Gastroesophageal sphincter (tissue), 4 donors: ENCODE results near the gene CELSR3. TPM values are rescaled to one million over a fixed set of nuclear protein-coding genes. Genes with fewer than 3 reads are reported as not detected.

Source experiments
- ATAC-seq: fragments of 150-250 bp; one replicate; pipeline ENCODE4 v1.9.1; 2016; ENCODE audit warnings: mild to moderate bottlenecking, moderate library complexity
- H3K27ac ChIP-seq, 4 donors: fragments of 200-600 bp; sonication (generic) in 3 of 4; 1 replicate in 3 of 4; 2 replicates in 1 of 4; pipeline ENCODE4 v1.5.1; 2016 to 2019
- H3K27me3 ChIP-seq: fragments of 200-600 bp; sonication (generic); one replicate; pipeline ENCODE4 v1.5.1; 2019
- H3K36me3 ChIP-seq, 2 donors: fragments of 200-600 bp; sonication (generic); one replicate each; pipeline ENCODE4 v1.5.1; 2019; ENCODE audit warnings: control low read depth in 1 of 2
- H3K4me1 ChIP-seq, 3 donors: fragments of 200-600 bp; sonication (generic); 1 replicate in 2 of 3; 2 replicates in 1 of 3; pipeline ENCODE4 v1.5.1; 2016 to 2019; ENCODE audit warnings: control low read depth in 2 of 3
- H3K4me3 ChIP-seq, 2 donors: fragments of 200-600 bp; sonication (generic); one replicate each; pipeline ENCODE4 v1.5.1; 2019; ENCODE audit warnings: mild to moderate bottlenecking in 1 of 2, moderate library complexity in 1 of 2
- H3K9me3 ChIP-seq, 3 donors: fragments of 200-600 bp; sonication (generic); one replicate each; pipeline ENCODE4 v1.5.1; 2017 to 2019; ENCODE audit warnings: control low read depth in 2 of 3
- CTCF ChIP-seq, 4 experiments: fragments of 200-600 bp in 2 of 4; fragments of 450-650 bp in 2 of 4; sonication (generic) in 1 of 4; IDR thresholded peaks; one replicate each; pipeline ENCODE4 v1.5.1; 2017 to 2019; ENCODE audit warnings: antibody characterized with exemption in 4 of 4, mild to moderate bottlenecking in 2 of 4, moderate library complexity in 2 of 4
- EP300 ChIP-seq: sonication (generic); formaldehyde crosslinking; IDR thresholded peaks from one replicate; pipeline ENCODE4 v1.6.1; 2017; ENCODE audit warnings: antibody characterized with exemption, mild to moderate bottlenecking
- POLR2A ChIP-seq, 2 donors: fragments of 450-650 bp; IDR thresholded peaks; one replicate each; pipeline ENCODE4 v1.6.1; 2017; ENCODE audit warnings: antibody characterized with exemption in 2 of 2, mild to moderate bottlenecking in 2 of 2, moderate library complexity in 1 of 2
- POLR2AphosphoS5 ChIP-seq: sonication (generic); formaldehyde crosslinking; IDR thresholded peaks from one replicate; pipeline ENCODE4 v1.6.1; 2017; ENCODE audit warnings: antibody characterized with exemption
- WGBS, 2 donors: methylation state at CpG; one replicate each; pipeline ENCODE4 v1.1.5; 2018; ENCODE audit warnings: low coverage in 1 of 2; 5-methylcytosine and 5-hydroxymethylcytosine counted together
- total RNA-seq, 4 donors: library from RNA; depleted of rRNA; stranded (reverse); fragments of >200 nt; gene quantifications; one replicate each; pipeline ENCODE4 v1.1.0, GENCODE V29; 2016

The CELSR3 gene
- total RNA-seq, 4 donors from 2014 or later = 0.40 to 1.0 (median 0.66) TPM

GRCh38 chr3:48674505-48674904 is 11.8 kb upstream of the CELSR3 start:
- no CpG with 5 or more reads among the region's 9 CpGs for WGBS, 2 donors
- H3K4me1 ChIP-seq = no peaks in the 10 kb centered on the region
- H3K4me3 ChIP-seq = no peak overlapping the region
- TF ChIP-seq POLR2AphosphoS5 = no peak
- TF ChIP-seq CTCF (IDR thresholded peaks at IDR 0.05) = no peak
- TF ChIP-seq POLR2A (IDR thresholded peaks at IDR 0.05) = no peak
- no peak for TF ChIP-seq EP300
- no peaks in the 10 kb centered on the region for H3K27me3 ChIP-seq
- no peaks in the 10 kb centered on the region for H3K9me3 ChIP-seq
- H3K27ac ChIP-seq = no peak overlapping the region
- peaks cover 0 to 66% of the 10 kb centered on the region in 2 donors for H3K36me3 ChIP-seq
- ATAC-seq = no peak

DNA sequence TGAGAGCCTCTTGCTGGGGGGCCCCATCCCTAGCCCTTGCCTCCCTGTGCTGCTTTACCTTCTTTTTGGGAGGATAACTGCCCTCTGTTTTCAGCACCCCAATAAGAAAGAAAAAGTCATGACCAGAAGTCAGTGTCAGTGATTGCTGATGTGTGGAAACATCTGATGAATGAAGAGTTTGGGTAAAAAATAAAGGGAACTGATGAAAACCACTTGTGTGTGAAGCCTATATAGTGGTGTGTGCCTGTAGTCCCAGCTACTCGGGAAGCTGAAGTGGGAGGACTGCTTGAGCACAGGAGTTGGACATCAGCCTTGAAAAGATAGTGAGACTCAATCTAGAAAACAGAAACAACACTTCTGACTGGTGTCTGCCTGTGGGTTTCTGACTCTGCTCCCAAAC is 9.8 kb upstream of the CELSR3 start:
- no peak for ATAC-seq
- Histone ChIP-seq H3K9me3 (no peaks in the 10 kb centered on the region), H3K27ac (no peak overlapping the region), H3K4me3 (no peak overlapping the region), H3K27me3 (no peaks in the 10 kb centered on the region), H3K4me1 (no peaks in the 10 kb centered on the region), H3K36me3 (peaks cover 0 to 46% of the 10 kb centered on the region in 2 donors)
- 75% methylated on average over 1 of the region's 1 CpG; no CpG with 5 or more reads in 1 of the 2 donors for WGBS, 2 donors
- TF ChIP-seq CTCF (IDR thresholded peaks at IDR 0.05) = no peak
- no peak for TF ChIP-seq EP300
- TF ChIP-seq POLR2A (IDR thresholded peaks at IDR 0.05) = no peak
- TF ChIP-seq POLR2AphosphoS5 = no peak

DNA sequence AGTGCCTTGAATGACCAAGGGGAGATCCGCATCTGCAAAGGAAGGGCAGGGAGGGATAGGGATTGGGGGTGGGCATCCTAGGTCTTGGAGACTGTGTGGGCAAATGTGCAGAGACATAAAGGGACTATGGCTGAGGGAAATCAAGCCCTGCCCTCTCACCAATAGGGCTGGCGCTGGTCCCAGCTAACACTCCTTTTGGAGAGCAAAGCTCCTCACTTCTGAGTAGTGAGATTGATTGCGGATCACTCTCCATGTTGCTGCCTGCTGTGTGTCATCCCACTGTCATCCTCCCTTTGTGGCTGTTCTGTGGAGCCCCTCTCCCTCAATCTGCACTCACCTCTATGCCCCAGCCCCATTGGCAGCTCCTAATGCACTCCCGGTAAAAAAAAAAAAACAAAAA is 2.2 kb upstream of the CELSR3 start:
- H3K27me3 ChIP-seq = peaks cover 46% of the 10 kb centered on the region
- WGBS, 2 donors = 71 to 89% methylated on average over 2 to 3 of the region's 4 CpGs
- peaks cover 0 to 34% (median 4%) of the 10 kb centered on the region in 3 donors for H3K4me1 ChIP-seq
- H3K27ac ChIP-seq = no peak overlapping the region
- TF ChIP-seq POLR2AphosphoS5 (no peak), EP300 (no peak), POLR2A (IDR thresholded peaks at IDR 0.05) (no peak), CTCF (IDR thresholded peaks at IDR 0.05) (no peak)
- H3K9me3 ChIP-seq = no peaks in the 10 kb centered on the region
- no peaks in the 10 kb centered on the region for H3K36me3 ChIP-seq
- ATAC-seq = no peak
- no peak overlapping the region for H3K4me3 ChIP-seq

GRCh38 chr3:48664313-48664644 is 1.6 kb upstream of the CELSR3 start:
- peaks cover 0 to 34% (median 4%) of the 10 kb centered on the region in 3 donors for H3K4me1 ChIP-seq
- ATAC-seq = no peak

More at GRCh38 chr3:48664313-48664644, 1.6 kb upstream of the CELSR3 start:
- WGBS, 2 donors = 40% methylated on average over 3 of the region's 11 CpGs; no CpG with 5 or more reads in 1 of the 2 donors
- H3K36me3 ChIP-seq = no peaks in the 10 kb centered on the region
- H3K4me3 ChIP-seq = no peak overlapping the region
- H3K9me3 ChIP-seq = no peaks in the 10 kb centered on the region
- peaks cover 53% of the 10 kb centered on the region for H3K27me3 ChIP-seq
- TF ChIP-seq POLR2A (IDR thresholded peaks at IDR 0.05) = no peak
- TF ChIP-seq EP300 = no peak
- TF ChIP-seq CTCF (IDR thresholded peaks at IDR 0.05) = no peak
- no peak for TF ChIP-seq POLR2AphosphoS5
- peak overlapping the region in 2 of 4 donors; percentile 78 to 87 for H3K27ac ChIP-seq
